Pons (tissue), 1 donor: ENCODE data around the gene MAPT.

Experiments
- DNase-seq: peaks from one replicate; pipeline ENCODE4 v3.0.0-alpha.2; 2016; ENCODE audit warnings: low spot score

Gene MAPT

DNA sequence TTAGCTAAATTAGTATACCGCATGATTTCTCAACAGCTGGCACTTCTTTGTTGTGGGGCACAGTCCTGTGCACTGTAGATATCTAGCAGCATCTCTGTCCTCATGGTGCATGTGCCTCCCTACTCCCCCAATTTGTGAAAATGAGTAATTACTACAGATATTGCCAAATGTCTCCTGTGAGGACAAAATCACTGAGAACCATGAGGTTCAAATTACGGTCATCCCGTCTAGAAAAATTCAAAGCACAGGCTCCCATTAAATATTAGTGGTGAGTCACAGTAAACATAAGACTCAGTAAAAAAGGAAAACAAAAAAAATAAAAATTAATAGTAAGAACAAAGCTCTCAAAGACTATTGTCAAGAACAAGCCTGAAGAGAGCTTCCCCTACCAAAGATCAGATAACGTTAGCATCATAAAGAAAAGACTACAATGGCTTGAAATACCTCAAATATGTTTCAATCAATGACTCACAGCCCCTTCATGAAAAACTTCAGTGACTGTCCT is 162.5 kb downstream of the MAPT start:
- DNase-seq: no peak

DNA sequence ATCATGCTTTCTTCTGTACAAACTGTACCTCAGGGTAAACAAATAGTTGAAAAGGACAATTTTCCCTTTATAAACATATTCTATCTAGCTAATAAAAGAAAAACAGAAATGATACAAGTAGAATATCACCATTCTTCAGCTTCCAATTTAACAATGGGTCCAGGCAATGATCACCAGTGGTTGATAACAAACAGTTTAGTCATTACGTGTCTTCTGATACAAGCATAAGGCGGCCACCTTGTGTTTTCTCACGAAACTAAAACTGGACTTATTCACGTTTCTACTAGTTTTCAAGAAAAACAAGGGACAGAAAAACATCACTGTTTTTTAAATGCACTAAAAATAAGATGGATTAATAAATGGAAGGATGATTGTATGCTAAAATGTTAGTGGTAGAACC is 163.0 kb downstream of the MAPT start:
- DNase-seq: no peak

DNA sequence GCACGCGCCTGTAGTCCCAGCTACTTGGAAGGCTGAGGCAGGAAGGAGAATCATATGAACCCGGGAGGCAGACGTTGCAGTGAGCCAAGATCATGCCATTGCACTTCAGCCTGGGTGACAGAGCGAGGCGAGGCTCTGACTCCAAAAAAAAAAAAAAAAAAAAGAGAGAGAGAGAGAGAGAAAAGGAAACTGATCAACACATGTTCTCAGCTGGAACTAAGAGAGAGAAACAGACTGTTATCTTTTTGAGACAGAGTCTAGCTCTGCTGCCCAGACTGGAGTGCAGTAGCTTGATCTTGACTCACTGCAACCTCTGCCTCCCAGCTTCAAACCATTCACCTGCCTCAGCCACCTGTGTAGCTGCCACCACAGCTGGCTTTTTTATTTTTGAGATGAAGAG is 165.1 kb downstream of the MAPT start:
- no peak for DNase-seq

DNA sequence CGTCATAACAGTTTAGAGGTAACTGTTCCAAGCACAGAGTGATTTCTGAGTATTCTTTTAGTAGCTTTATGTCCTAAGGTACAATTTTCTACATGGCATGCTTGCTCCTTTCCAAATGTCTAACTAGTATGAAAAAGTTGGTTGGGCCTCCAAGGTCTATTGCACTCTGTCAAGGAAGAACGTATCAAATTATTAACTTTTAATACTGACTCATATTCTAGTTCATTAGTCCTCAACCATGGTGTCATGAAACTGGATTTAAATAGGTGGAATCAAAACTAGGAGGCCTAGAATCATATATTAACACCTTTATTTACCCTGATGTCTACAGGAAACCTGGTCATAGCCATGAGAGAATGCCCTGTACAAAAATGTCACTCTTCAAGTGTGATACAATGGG is 166.1 kb downstream of the MAPT start:
- no peak for DNase-seq

DNA sequence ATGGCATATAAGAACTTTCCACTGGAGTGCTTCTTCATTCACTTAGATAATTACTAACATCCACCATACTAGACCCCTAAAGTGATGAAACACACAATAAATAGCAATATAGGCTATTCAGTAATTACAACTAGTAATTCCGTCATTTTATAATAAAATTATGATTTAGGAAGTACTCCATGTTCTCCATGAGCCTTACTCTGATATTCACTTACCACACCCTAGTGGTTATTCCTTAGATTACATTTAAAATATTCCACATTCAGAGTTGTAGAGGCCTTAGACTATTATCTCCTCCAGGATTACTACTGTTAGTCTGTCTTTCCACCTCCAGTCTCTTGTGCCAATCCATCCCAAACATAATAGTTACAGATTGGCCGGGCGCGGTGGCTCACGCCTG is 167.1 kb downstream of the MAPT start:
- DNase-seq: no peak

DNA sequence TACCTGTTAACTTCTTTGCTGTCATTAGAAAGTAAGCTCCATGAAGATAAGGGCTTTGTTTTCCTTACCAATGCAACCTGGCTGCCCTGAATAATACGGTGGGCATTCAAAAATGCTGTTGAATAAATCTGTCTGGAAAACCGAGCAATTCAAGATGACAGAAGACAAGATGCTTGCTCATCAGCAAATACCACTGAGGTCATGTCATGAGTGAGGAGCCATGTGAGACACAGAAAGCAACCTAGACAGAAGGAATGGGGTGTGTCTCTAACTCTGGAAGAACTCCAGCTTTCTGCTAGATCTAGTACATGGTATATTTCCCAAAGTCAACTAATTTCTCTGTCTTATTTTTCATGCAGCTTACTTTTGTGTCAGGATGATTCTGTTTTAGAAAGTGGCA is 168.9 kb downstream of the MAPT start:
- no peak for DNase-seq

DNA sequence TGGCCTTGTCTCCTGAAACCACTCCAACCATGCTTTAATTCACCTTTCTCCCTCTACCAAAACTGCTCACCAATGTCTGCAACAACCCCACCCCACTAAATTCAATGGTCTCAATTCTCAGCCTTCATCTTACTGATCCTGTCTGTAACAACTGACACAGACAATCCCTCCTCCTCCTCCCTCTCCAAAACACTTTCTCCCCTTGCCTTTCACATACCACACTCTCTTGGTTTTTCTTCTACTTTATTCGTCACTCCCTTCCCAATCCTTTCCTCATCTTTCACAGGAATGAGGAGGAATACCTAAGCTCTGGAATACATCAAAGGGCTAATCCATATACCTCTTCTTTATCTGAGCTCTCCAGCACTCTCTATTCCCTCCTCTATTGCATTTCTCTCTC is 170.1 kb downstream of the MAPT start:
- DNase-seq: no peak

DNA sequence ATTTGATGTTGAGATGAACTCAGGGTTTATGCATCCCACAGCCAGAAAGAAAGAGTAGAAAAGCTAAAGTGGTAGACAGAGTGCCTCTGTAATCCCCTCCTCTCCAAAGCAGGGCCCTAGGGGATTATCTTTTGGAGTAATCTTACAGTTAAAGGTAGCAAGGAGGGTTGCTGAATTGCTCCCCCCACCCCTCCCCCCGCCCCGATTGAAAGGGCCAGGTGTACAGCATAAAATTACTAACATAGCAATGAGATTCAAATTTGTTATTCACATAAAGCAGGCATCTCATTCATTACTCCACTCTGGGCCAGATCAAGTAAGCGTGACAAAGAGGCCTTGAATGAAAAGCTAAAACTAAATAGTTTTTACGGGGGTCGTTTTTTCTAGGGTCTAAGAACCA is 177.4 kb downstream of the MAPT start:
- DNase-seq: no peak

DNA sequence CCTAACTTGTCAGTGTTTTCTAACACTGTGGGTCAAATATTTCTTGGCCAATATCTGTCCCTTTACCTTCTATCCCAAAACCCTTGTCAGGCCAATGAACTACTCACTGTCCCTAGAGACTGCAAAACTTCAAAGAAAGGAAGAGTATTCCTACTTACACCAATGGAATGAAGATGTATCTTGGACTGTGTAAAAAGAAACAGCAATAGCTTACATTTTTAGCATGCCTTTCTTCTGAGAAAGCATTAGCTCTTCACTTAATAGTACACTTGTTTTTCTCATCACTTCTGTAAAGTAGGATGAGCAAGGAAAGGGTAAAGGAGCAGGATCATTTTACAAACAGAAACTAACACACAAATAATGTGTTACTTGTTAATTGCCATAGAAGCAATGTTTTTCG is 178.6 kb downstream of the MAPT start:
- DNase-seq: no peak

DNA sequence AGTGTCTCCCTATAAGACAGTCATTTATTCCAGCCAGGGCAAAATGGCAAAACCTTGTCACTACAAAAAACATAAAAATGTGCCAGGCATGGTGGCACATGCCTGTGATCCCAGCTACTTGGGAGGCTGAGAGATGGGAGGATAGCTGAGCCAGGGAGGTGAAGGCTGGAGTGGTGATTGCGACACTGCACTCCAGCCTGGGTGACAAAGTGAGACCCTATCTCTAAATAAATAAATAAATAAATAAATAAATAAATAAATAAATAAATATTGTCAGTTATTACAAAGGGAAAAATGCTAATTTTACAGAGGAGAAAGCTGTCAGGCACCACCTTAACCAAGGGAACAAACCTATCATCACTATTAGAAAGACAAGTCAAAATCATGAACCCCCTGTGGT is 180.2 kb downstream of the MAPT start:
- no peak for DNase-seq
